GM21360 (cell line): ENCODE measurements around the gene TMEM87A.
A peak's percentile ranks its signal among the peaks of the same experiment; 100 is the strongest.

Experiments
- ATAC-seq: cut with Tn5 transposase; IDR thresholded peaks from one replicate; pipeline ENCODE4 v1.9.1; 2021; ENCODE audit warnings: mild to moderate bottlenecking, moderate library complexity; ENCODE audit not compliant: unreplicated experiment

Gene TMEM87A

GRCh38 chr15:42207674-42208579 is 65.3 kb downstream of the TMEM87A start, which contains the start of gene VPS39:
TSS of gene VPS39 (minus strand) at chr15:42208304. CDS start at chr15:42208153, 151 bp downstream.
- peak; percentile 84 for ATAC-seq

GRCh38 chr15:42206406-42206805 is 66.8 kb downstream of the TMEM87A start:
- no peak for ATAC-seq

- ATAC-seq = no peak
Measured at GRCh38 chr15:42203891-42204290, 69.3 kb downstream of the TMEM87A start.

- ATAC-seq = no peak
Measured at GRCh38 chr15:42202653-42203052, 70.6 kb downstream of the TMEM87A start.

- ATAC-seq = no peak
Measured at GRCh38 chr15:42201801-42202200, 71.4 kb downstream of the TMEM87A start.

GRCh38 chr15:42199126-42199525 is 74.1 kb downstream of the TMEM87A start:
- ATAC-seq = no peak

- no peak for ATAC-seq
Measured at GRCh38 chr15:42198516-42198915, 74.7 kb downstream of the TMEM87A start.

GRCh38 chr15:42194513-42194912 is 78.7 kb downstream of the TMEM87A start:
- ATAC-seq = no peak

- no peak for ATAC-seq
Measured at GRCh38 chr15:42193383-42193782, 79.8 kb downstream of the TMEM87A start.

- peak; percentile 44 for ATAC-seq
Measured at GRCh38 chr15:42191610-42192346, 81.5 kb downstream of the TMEM87A start.

GRCh38 chr15:42190370-42190769 is 82.9 kb downstream of the TMEM87A start:
- no peak for ATAC-seq

GRCh38 chr15:42185801-42186200 is 87.4 kb downstream of the TMEM87A start:
- no peak for ATAC-seq

GRCh38 chr15:42184736-42185135 is 88.5 kb downstream of the TMEM87A start:
- ATAC-seq = no peak

GRCh38 chr15:42184296-42184695 is 88.9 kb downstream of the TMEM87A start:
- no peak for ATAC-seq

- no peak for ATAC-seq
Measured at GRCh38 chr15:42182961-42183360, 90.3 kb downstream of the TMEM87A start.

GRCh38 chr15:42182328-42182886 is 90.8 kb downstream of the TMEM87A start:
- ATAC-seq = no peak

GRCh38 chr15:42178056-42178455 is 95.2 kb downstream of the TMEM87A start:
- no peak for ATAC-seq

GRCh38 chr15:42175671-42176070 is 97.6 kb downstream of the TMEM87A start:
- ATAC-seq = no peak

GRCh38 chr15:42172475-42172874 is 100.8 kb downstream of the TMEM87A start:
- ATAC-seq = no peak

- no peak for ATAC-seq
Measured at GRCh38 chr15:42171795-42172194, 101.4 kb downstream of the TMEM87A start.

GRCh38 chr15:42171122-42171521 is 102.1 kb downstream of the TMEM87A start:
- no peak for ATAC-seq
